Body of pancreas (tissue), 4 donors: ENCODE measurements around the gene RAD51B. TPM values are rescaled to one million over a fixed set of nuclear protein-coding genes. Genes with fewer than 3 reads are reported as not detected.

ENCODE experiments used
- ATAC-seq: fragments of 150-250 bp; one replicate; pipeline ENCODE4 v1.9.1; 2016
- DNase-seq, 4 donors: peaks; one replicate each; pipeline ENCODE4 v3.0.0-alpha.2; 2019
- H3K27ac ChIP-seq, 4 donors: fragments of 200-600 bp; sonication (generic); 1 replicate in 3 of 4; 2 replicates in 1 of 4; pipeline versions ENCODE4 v1.5.1 to v1.6.1; 2016 to 2019; ENCODE audit warnings: mild to moderate bottlenecking in 1 of 4, mixed read lengths in 1 of 4, moderate library complexity in 1 of 4
- H3K27me3 ChIP-seq, 2 donors: fragments of 200-600 bp; sonication (generic); one replicate each; pipeline ENCODE4 v1.6.0; 2016; ENCODE audit warnings: mild to moderate bottlenecking in 1 of 2
- H3K36me3 ChIP-seq, 2 donors: fragments of 200-600 bp; sonication (generic); replicated peaks in 1 of 2; 2 replicates each; pipeline ENCODE4 v1.5.1; 2016; ENCODE audit warnings: low read depth in 2 of 2; ENCODE audit not compliant: insufficient read depth in 1 of 2
- H3K4me1 ChIP-seq: fragments of 200-600 bp; sonication (generic); one replicate; pipeline ENCODE4 v1.6.0; 2016
- H3K4me3 ChIP-seq, 2 donors: fragments of 200-600 bp; sonication (generic); 1 replicate in 1 of 2; 2 replicates in 1 of 2; pipeline ENCODE4 v1.5.1; 2016 to 2019
- H3K9me3 ChIP-seq, 3 donors: fragments of 200-600 bp; sonication (generic); 1 replicate in 2 of 3; 2 replicates in 1 of 3; pipeline ENCODE4 v1.5.1; 2016
- POLR2A ChIP-seq, 3 donors: fragments of 450-650 bp; IDR thresholded peaks; one replicate each; pipeline ENCODE4 v1.6.1; 2016; ENCODE audit warnings: antibody characterized with exemption in 3 of 3, mild to moderate bottlenecking in 2 of 3
- WGBS, 2 donors: methylation state at CpG; one replicate each; pipeline ENCODE4 v1.1.5; 2017; 5-methylcytosine and 5-hydroxymethylcytosine counted together
- intact Hi-C: fragments of 100-400 bp; cut with DNase I; formaldehyde crosslinking; loops from one replicate; pipeline ENCODE4 v1.15.1; 2023
- total RNA-seq, 2 donors: library from RNA; depleted of rRNA; stranded (reverse); fragments of >200 nt; gene quantifications; one replicate each; pipeline ENCODE4 v1.1.0, GENCODE V29; 2016
- TF ChIP-seq, protein P1 (sequence below), 7 experiments: fragments of 450-650 bp in 4 of 7; fragments of 200-600 bp in 3 of 7; sonication (generic) in 3 of 7; IDR thresholded peaks; one replicate each; pipeline ENCODE4 v1.5.1; 2016 to 2019; ENCODE audit warnings: antibody characterized with exemption in 7 of 7

The RAD51B gene
- total RNA-seq, 2 donors from 2014 or later: 12.2 to 29.6 TPM

DNA sequence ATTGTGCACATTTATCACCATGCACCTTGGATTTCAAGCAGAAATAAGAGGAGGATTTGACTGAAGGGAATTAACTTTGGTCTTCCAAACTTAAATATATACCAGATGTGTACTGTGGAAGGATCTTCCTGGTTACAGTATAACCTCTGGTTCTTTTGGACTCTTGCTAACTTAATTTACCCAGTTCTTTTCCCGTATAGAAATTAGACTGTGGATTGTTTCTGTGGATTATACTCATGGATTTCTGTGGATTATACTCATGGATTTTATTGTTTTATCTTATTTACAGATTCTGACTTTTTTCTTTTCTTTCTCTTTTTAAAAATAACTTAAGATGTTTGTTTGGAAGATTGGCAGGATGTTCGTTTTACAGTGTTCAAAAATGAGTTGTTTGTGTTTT, 215.3 kb downstream of the RAD51B start:
- Histone ChIP-seq H3K4me1 (peaks cover 8% of the 10 kb centered on the region), H3K4me3 (no peak overlapping the region), H3K27me3 (no peaks in the 10 kb centered on the region), H3K27ac (no peak overlapping the region), H3K36me3 (no peaks in the 10 kb centered on the region), H3K9me3 (no peaks in the 10 kb centered on the region)
- DNase-seq (no peak), ATAC-seq (no peak)
- intact Hi-C loops: no loop called here
- WGBS, 2 donors: 86% methylated on average over 2 of the region's 2 CpGs
- no peak for TF ChIP-seq POLR2A (IDR thresholded peaks at IDR 0.05)
- TF ChIP-seq, protein P1, sequence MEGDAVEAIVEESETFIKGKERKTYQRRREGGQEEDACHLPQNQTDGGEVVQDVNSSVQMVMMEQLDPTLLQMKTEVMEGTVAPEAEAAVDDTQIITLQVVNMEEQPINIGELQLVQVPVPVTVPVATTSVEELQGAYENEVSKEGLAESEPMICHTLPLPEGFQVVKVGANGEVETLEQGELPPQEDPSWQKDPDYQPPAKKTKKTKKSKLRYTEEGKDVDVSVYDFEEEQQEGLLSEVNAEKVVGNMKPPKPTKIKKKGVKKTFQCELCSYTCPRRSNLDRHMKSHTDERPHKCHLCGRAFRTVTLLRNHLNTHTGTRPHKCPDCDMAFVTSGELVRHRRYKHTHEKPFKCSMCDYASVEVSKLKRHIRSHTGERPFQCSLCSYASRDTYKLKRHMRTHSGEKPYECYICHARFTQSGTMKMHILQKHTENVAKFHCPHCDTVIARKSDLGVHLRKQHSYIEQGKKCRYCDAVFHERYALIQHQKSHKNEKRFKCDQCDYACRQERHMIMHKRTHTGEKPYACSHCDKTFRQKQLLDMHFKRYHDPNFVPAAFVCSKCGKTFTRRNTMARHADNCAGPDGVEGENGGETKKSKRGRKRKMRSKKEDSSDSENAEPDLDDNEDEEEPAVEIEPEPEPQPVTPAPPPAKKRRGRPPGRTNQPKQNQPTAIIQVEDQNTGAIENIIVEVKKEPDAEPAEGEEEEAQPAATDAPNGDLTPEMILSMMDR (IDR thresholded peaks at IDR 0.05): no peak

DNA sequence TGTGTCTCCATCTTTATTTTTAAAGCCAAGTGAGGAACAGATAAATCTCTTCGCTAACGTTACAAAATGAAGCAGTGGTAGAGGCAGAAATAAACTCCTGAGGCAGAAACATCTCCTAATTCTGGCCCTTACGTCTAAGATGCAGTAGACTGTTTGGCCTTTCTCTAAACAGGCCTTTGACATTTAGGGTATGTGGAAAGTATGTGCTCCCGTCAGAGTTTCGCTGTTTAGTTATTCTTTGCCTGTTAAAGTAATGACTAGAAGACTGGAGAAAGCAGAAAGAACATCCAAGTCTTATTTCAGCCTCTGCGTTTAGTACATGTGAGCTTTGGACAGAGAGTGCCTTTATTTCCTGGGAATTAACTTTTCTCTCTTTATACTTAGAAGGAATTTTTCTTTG, 216.6 kb downstream of the RAD51B start:
- ATAC-seq (no peak), DNase-seq (no peak)
- Histone ChIP-seq H3K36me3 (no peaks in the 10 kb centered on the region), H3K27ac (no peak overlapping the region), H3K4me1 (peaks cover 8% of the 10 kb centered on the region), H3K9me3 (no peaks in the 10 kb centered on the region), H3K27me3 (no peaks in the 10 kb centered on the region), H3K4me3 (no peak overlapping the region)
- intact Hi-C loops: no loop called here
- 96 to 98% methylated on average over 6 of the region's 6 CpGs for WGBS, 2 donors
- TF ChIP-seq POLR2A (IDR thresholded peaks at IDR 0.05): no peak
- TF ChIP-seq, protein P1 (IDR thresholded peaks at IDR 0.05): no peak

DNA sequence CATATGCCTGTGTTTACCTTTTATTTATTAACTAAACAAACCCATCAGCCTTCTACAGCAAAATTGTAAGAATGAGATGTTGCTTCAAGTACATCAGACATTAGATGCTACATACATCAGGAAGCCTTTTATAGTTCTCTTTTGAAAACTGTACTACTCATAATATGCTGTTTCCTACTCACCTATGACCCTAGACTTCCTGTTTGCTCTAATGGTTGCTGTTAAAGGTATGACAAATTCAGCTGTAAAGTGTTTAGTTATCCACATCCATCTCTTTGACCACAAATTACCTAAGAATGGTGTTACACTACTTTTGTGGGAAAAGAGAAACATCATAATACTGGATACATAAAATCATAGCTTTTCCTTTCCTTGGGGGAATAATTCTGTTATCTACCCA, 220.0 kb downstream of the RAD51B start:
- Histone ChIP-seq H3K27me3 (no peaks in the 10 kb centered on the region), H3K4me3 (no peak overlapping the region), H3K4me1 (no peaks in the 10 kb centered on the region), H3K27ac (no peak overlapping the region), H3K36me3 (no peaks in the 10 kb centered on the region), H3K9me3 (no peaks in the 10 kb centered on the region)
- no peak for DNase-seq
- TF ChIP-seq, protein P1 (IDR thresholded peaks at IDR 0.05): no peak
- no peak for TF ChIP-seq POLR2A (IDR thresholded peaks at IDR 0.05)
- intact Hi-C loops: no loop called here
- no peak for ATAC-seq

DNA sequence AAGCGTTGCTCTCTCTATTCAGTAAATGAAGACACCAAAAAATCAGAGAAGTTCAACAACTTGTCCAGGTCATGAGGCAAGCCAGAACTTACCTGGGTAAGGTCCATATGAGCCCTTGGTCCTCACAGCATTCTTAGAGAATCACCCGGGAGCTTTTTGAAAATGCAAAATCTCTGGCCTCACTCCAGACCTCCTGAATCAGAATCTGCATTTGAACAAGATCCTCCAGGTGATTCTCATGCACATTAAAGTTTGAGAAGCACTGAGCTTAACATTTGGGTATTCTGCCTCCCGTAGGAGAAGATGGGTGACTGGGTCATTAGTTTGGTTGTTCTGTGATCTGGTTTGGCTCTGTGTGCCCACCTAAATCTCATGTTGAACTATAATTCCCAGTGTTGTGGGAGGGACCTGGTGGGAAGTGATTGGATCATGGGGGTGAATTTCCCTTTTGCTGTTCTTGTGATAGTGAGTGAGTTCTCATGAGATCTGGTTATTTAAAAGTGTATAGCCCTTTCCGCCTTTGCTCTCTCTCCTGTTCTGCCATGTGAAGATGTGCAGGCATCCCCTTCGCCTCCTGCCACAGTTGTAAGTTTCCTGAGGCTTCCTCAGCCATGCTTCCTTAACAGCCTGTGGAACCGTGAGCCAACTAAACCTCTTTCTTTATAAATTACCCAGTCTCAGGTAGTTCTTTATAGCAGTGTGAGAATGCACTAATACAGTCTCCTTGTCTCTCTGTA, 221.2 kb downstream of the RAD51B start:
- no peak for DNase-seq
- intact Hi-C loops: no loop called here
- WGBS, 2 donors: 89 to 92% methylated on average over 6 of the region's 6 CpGs
- Histone ChIP-seq H3K36me3 (no peaks in the 10 kb centered on the region), H3K4me1 (no peaks in the 10 kb centered on the region), H3K27me3 (no peaks in the 10 kb centered on the region), H3K4me3 (no peak overlapping the region), H3K9me3 (no peaks in the 10 kb centered on the region), H3K27ac (no peak overlapping the region)
- TF ChIP-seq, protein P1 (IDR thresholded peaks at IDR 0.05): no peak
- TF ChIP-seq POLR2A (IDR thresholded peaks at IDR 0.05): no peak
- ATAC-seq: no peak

DNA sequence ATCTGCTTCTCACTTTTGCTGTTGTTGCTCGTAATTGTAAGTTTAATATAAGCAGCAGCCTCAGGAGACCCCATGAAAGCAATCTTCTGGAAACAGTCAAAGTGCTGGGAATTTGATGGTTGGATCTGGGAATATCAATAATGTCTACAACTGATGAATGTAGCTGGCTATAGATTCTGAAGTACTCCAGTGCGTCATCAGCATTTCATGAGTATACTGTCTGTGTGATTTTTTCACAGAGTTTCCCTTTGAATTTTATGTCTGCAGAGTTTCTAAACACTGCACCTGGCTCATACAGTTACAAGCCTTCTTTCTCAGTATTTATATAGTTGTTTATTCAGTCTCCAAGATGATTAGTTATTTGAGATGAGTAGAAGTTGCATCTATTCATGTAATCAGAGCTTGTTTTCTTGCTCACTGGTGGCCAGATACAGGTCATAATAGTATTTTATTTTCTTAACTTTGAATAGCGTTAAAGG, 222.3 kb downstream of the RAD51B start:
- H3K4me3 ChIP-seq: no peak overlapping the region
- intact Hi-C loops: no loop called here
- H3K4me1 ChIP-seq: no peaks in the 10 kb centered on the region
- H3K9me3 ChIP-seq: no peaks in the 10 kb centered on the region
- TF ChIP-seq, protein P1 (IDR thresholded peaks at IDR 0.05): no peak
- TF ChIP-seq POLR2A (IDR thresholded peaks at IDR 0.05): no peak
- no peaks in the 10 kb centered on the region for H3K27me3 ChIP-seq
- 88 to 90% methylated on average over 3 of the region's 3 CpGs for WGBS, 2 donors
- ATAC-seq: no peak
- H3K36me3 ChIP-seq: no peaks in the 10 kb centered on the region
- no peak overlapping the region for H3K27ac ChIP-seq
- DNase-seq: no peak
